GM13977 (cell line): ENCODE results near the gene ACRV1.

Experiments used
- DNase-seq: peaks from one replicate; pipeline ENCODE4 v3.0.0; 2012; ENCODE audit warnings: low spot score
- CTCF ChIP-seq: IDR thresholded peaks from 2 replicates; pipeline ENCODE4 v1.5.1; 2012; ENCODE audit warnings: mild to moderate bottlenecking, control low read depth; ENCODE audit not compliant: insufficient read depth; ENCODE audit errors: extremely low read depth, missing control alignments
- in situ Hi-C: fragments of 300-500 bp; cut with MboI; formaldehyde crosslinking; loops from one replicate; pipeline ENCODE4 v1.12.0; 2022; ENCODE audit warnings: low sequenced_read_pairs, low pct_unique_long_range_greater_than_20kb, mixed read lengths, inconsistent platforms; ENCODE audit not compliant: unreplicated experiment

ACRV1 gene

GRCh38 chr11:125679837-125680236 is 810 bp downstream of the ACRV1 start:
- in situ Hi-C loops = no loop called here
- no peak for TF ChIP-seq CTCF
- DNase-seq = no peak

- no peak for DNase-seq
- in situ Hi-C loops = no loop called here
- TF ChIP-seq CTCF = peak; percentile 28
Observed at GRCh38 chr11:125679397-125679796, 1.2 kb downstream of the ACRV1 start.

- no peak for TF ChIP-seq CTCF
- in situ Hi-C loops = no loop called here
- no peak for DNase-seq
Observed at GRCh38 chr11:125675196-125675595, 5.5 kb downstream of the ACRV1 start.

- DNase-seq = no peak
- TF ChIP-seq CTCF = no peak
- in situ Hi-C loops = no loop called here
Observed at GRCh38 chr11:125674210-125674609, 6.4 kb downstream of the ACRV1 start.

GRCh38 chr11:125671561-125671960 is 9.1 kb downstream of the ACRV1 start:
- no peak for DNase-seq
- in situ Hi-C loops = no loop called here
- TF ChIP-seq CTCF = no peak

- DNase-seq = no peak
- TF ChIP-seq CTCF = no peak
- in situ Hi-C loops = no loop called here
Observed at GRCh38 chr11:125670172-125670571, 10.5 kb downstream of the ACRV1 start.

- no peak for DNase-seq
- TF ChIP-seq CTCF = no peak
- in situ Hi-C loops = no loop called here
Observed at GRCh38 chr11:125667151-125667550, 13.5 kb downstream of the ACRV1 start.
